ENCODE results near the gene EIF4A3.

- TF ChIP-seq POLR2AphosphoS2 (IDR thresholded peaks at IDR 0.05; ENCODE audit: low read length) (no peak), MXI1 (IDR thresholded peaks at IDR 0.05; ENCODE audit: low read depth, low read length) (no peak)
Observed at GRCh38 chr17:80101946-80102663, 44.8 kb downstream of the EIF4A3 start.
